Epithelial cell of alveolus of lung (primary cell): ENCODE measurements around the gene ROBO4. TPM values are rescaled to one million over a fixed set of nuclear protein-coding genes. Genes with fewer than 3 reads are reported as not detected.

Experiments
- total RNA-seq: library from RNA; depleted of rRNA; stranded (reverse); fragments of >200 nt; gene quantifications from 2 replicates; pipeline ENCODE4 v1.2.1, GENCODE V29; 2015

Gene ROBO4
- 0.80 and 5.8 TPM in 2 replicates for total RNA-seq

DNA sequence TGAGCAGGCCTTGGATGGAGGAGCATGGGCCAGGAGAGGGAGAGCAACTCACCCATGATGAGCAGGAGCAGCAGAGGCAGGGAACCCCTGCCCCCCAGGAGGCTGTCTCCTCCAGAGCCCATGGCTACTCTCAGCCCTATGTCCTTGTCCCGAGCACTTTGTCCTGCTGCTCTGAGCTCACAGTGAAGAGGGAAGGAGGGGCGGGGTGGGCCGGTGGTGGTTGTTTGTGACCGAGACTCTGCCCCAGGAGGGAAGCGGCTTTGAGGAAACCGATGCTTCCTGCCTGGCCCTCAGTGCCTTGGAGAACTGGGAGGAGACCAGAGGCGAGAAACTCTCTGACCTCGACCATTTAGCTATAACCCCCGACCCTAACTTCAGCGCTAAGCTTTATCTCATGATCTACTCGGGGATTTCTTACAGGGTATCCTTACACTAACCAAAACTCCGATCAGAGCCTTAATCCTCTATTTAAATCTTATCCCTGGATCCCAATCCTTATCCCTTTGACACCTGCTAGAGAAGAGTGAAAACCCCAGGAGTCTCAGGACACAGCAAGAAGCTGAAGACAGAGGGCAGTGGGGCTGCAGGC, at the start of gene ROBO4:
ROBO4 (minus strand) TSS at position 192 of the 589 bp plus-strand sequence; CDS start at position 122, 70 bp downstream.

DNA sequence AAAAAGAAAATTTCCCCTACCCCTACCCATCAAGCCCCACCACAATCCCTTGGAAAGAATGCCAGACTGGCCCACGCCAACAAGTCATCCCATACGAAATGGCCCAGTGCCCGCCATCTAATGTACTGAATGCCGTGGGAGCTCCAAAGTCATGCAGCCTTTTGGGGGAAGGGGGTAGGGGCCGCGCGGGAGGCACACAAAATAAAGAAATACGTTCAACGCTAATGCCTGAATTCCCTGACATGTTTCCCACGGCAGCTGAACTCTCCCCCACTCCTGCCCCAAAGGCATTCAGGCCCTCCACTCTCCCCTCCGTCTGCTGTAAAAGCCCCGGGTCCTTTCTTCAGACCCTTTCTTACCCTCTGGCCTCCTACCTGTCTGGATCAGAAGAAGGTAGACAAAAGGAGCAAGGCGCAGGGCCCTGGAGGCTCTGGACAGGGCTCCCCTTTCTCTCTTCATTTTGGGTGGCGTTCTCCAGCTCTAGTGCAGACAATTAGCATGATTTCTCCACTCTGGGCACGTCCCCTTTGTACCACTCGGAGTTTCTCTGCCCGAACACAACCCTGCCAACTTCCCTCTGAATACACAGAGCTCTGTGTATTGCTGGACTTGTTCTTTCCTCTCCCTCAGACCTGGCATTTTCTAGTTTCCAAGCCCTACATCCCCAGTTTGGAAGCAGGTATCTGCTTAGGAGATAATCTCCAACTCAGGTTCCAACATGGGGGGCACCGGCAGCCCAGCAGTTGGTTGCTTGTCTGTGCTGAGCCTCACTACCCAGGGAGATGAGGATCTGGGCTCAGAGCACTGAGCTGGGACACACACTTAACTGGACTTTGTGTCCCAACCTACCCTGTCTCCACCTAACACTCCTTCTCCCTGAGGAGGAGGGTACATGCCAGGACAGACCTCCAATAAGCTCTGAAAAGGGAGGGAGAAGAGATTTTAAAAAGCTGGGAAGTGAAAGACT, 38.2 kb upstream of the ROBO4 start, which contains the start of gene HEPACAM:
HEPACAM (minus strand) TSS at position 500 of the 967 bp plus-strand sequence; CDS start at position 459, 41 bp downstream.

DNA sequence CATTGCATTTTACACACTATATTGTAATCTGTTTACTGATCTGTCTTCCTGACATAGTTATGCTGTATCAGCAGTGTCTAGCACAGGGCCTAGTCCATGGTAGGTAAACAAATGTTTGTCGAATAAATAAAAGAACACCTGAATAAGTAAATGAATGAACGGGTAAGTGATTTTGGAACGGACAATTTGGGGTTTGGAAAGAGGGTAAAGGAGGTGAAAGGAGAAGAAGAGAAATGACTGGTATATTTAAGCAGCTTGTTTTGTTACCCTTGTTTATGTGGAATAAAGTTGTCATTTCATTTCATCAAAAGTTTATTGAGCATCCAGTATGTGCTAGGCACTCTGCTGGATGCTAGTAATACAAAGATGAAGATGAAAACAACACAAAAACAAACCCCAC, 21.3 kb upstream of the ROBO4 start, which contains the start of gene HEPN1:
HEPN1 (plus strand) TSS at position 301 of the 400 bp plus-strand sequence.

DNA sequence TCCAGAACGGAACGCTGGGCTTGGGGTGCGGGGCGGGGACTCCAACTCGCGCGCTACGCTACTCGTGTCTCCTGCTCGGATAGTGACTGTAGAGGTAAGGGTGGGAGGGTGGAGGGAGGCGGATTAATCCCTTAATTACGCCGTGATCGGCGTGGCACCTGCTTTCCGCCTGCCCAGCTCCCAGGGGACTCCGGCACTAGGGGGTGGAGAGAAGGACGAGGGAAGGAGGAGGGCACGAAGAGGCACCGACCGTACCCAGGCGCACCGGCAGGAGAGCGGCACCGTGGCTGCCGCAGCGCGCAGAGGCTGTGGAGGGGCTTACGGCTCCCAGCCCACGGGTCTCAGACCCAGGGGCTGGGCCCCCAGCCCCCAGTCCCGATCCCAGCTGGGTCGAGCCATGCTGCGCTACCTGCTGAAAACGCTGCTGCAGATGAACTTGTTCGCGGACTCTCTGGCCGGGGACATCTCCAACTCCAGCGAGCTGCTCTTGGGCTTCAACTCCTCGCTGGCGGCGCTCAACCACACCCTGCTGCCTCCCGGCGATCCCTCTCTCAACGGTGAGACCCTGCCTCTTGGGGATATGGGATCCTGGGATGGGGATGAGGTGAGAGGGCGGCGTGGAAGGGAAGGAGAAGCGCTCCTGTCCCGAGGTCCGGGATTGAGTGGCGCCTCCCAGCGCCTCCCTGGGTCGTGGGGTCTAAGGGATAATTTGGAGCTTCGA, 32.3 kb downstream of the ROBO4 start, which contains the start of gene ROBO3:
ROBO3 (plus strand) TSS at position 252 of the 721 bp plus-strand sequence; CDS start at position 398, 146 bp downstream.

Other genes with a start within 250 kb of the ROBO4 start
- 15.6 and 28.3 TPM in 2 replicates for gene SIAE, start 224.1 kb downstream of the ROBO4 start, total RNA-seq
- gene SPA17, start 224.0 kb downstream of the ROBO4 start, total RNA-seq, result 15.3 and 16.3 TPM in 2 replicates
- gene NRGN, start 157.9 kb downstream of the ROBO4 start, total RNA-seq, result 1.0 and 9.6 TPM in 2 replicates
- 1.3 TPM in 1 of 2 replicates, not detected in the other for gene VSIG2, start 145.6 kb downstream of the ROBO4 start, total RNA-seq
- 2.2 and 5.6 TPM in 2 replicates for gene ESAM, start 135.6 kb downstream of the ROBO4 start, total RNA-seq
- gene MSANTD2, start 97.5 kb downstream of the ROBO4 start, total RNA-seq, result 6.1 and 8.8 TPM in 2 replicates
- 10.9 and 23.5 TPM in 2 replicates for gene ROBO3, start 32.4 kb downstream of the ROBO4 start, total RNA-seq
- gene HEPN1, start 21.4 kb upstream of the ROBO4 start, total RNA-seq, result not detected in 2 replicates
- not detected in 2 replicates for gene HEPACAM, start 38.2 kb upstream of the ROBO4 start, total RNA-seq
- gene CCDC15, start 56.3 kb upstream of the ROBO4 start, total RNA-seq, result 1.3 and 2.3 TPM in 2 replicates
- 0.32 and 2.6 TPM in 2 replicates for gene SLC37A2, start 165.4 kb upstream of the ROBO4 start, total RNA-seq
- gene TMEM218, start 213.8 kb upstream of the ROBO4 start, total RNA-seq, result 22.6 and 23.0 TPM in 2 replicates